ENCODE data around the gene MTARC2.
A peak's percentile ranks its signal among the peaks of the same experiment; 100 is the strongest.

The MTARC2 gene

DNA sequence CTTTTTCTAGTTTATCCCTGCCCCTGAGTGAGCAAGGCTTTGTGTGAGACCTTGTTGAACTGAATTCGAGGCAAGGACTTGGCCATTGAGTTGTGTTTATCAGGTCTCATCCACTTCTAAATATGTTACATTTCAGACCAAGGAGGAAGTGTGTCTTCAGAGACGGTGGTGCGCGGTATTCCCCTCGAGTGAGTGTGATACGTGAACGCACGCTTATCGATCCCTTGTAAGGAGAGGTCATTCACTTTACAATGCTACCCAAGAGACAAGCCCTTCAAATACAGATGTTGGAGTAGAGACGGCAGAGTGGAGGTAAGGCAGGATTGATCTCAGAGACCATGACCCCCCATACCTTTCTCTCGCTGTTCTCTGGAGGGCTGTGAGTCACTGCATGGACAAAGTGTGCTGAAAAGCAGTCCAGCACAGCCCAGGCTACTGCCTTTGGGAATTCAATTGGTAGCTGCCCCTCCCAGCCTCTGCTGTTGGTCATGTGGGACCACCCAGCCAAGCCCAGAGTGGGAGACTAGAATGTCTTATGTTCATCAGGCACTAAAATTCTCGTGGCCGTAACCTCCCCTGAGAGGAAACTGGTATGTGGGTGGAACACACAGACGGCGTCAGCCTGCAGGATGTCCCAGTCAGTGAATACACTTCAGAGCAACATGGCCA is 22.3 kb downstream of the MTARC2 start:
- DNase-seq: no peak

GRCh38 chr1:220772846-220773245 is 24.7 kb downstream of the MTARC2 start:
- no peak for DNase-seq

GRCh38 chr1:220775240-220775853 is 27.2 kb downstream of the MTARC2 start:
- peak; percentile 47 for DNase-seq

- no peak for DNase-seq
These were observed 28.1 kb downstream of the MTARC2 start for GRCh38 chr1:220776254-220776653.

- peak; percentile 80 for DNase-seq
These were observed 28.7 kb downstream of the MTARC2 start for GRCh38 chr1:220776720-220777326.

DNA sequence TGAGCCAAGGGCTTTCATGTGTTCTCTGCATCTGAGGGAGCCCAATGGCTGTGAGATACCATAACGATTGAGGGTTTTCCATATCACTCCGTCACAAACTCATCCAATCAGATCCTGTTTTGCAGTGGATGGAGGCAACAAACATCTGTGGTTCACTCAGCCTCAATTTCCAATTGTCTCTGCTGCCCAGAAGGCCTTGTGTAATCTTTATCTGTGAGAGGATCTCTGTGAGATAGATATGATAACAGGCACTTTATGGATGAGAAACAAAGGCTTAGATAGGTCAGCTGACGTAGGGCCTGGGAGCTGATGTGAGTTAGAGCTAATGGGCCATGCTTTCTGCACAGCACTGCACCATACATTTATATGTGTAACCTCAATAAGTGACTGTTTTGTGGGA is 35.3 kb downstream of the MTARC2 start:
- no peak for DNase-seq

DNA sequence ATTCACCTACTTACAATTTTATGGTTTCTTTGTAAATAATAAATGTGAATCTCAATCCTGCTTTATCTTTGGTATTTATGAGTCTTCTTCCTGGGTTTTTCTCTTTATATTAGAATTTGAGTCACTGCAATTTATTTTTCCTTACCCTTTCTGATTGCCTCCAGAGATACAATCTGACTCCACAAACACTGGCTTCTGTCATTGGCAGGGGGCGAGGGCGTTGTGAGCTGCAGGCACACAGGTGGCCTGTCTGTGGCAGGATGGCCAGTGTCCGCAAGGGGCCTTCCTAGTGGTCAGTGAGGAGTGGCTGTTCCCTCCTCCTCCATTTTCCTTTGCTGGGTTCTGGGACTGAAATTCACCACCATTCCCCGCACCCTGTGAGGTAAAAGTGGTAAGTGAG is 36.6 kb downstream of the MTARC2 start:
- DNase-seq: no peak

GRCh38 chr1:220785166-220786056 is 37.3 kb downstream of the MTARC2 start:
- DNase-seq: peak; percentile 14

- DNase-seq: no peak
These were observed 37.9 kb downstream of the MTARC2 start for GRCh38 chr1:220786057-220786336.

DNA sequence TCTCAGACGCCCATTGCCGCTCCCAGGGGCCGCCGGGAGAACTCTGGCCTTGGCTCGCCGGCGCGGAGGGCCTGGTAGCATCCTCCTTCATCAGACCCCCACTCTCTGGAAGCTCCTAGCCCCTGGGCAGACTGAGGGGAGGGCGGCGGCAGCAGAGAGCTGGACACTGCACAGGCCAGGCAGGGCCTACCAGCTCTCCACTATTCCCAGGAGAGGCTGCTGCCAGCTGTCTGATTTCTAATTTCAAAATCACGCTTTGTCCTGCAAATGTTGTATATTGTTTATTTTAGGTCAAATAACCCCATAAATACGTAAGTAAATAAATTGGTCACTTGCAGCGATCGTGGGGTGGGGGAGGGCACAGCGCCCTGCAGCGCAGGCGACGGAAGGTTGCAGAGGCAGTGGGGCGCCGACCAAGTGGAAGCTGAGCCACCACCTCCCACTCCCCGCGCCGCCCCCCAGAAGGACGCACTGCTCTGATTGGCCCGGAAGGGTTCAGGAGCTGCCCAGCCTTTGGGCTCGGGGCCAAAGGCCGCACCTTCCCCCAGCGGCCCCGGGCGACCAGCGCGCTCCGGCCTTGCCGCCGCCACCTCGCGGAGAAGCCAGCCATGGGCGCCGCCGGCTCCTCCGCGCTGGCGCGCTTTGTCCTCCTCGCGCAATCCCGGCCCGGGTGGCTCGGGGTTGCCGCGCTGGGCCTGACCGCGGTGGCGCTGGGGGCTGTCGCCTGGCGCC is 38.4 kb downstream of the MTARC2 start, which contains the start of gene MTARC1:
TSS of gene MTARC1 (plus strand) at position 577 of the 732 bp plus-strand sequence. CDS start at position 609, 32 bp downstream.
- DNase-seq: peak; percentile 98

- DNase-seq: peak; percentile 90
These were observed 39.0 kb downstream of the MTARC2 start for GRCh38 chr1:220787069-220787619.

GRCh38 chr1:220788900-220789299 is 40.8 kb downstream of the MTARC2 start:
- no peak for DNase-seq

- no peak for DNase-seq
These were observed 41.5 kb downstream of the MTARC2 start for GRCh38 chr1:220789532-220790147.

- peak; percentile 96 for DNase-seq
These were observed 43.2 kb downstream of the MTARC2 start for GRCh38 chr1:220791285-220791684.

- DNase-seq: no peak
These were observed 43.8 kb downstream of the MTARC2 start for GRCh38 chr1:220791956-220792355.

- DNase-seq: no peak
These were observed 48.4 kb downstream of the MTARC2 start for GRCh38 chr1:220796530-220796929.

- DNase-seq: no peak
These were observed 48.9 kb downstream of the MTARC2 start for GRCh38 chr1:220797044-220797443.

- DNase-seq: no peak
These were observed 49.4 kb downstream of the MTARC2 start for GRCh38 chr1:220797553-220797952.

DNA sequence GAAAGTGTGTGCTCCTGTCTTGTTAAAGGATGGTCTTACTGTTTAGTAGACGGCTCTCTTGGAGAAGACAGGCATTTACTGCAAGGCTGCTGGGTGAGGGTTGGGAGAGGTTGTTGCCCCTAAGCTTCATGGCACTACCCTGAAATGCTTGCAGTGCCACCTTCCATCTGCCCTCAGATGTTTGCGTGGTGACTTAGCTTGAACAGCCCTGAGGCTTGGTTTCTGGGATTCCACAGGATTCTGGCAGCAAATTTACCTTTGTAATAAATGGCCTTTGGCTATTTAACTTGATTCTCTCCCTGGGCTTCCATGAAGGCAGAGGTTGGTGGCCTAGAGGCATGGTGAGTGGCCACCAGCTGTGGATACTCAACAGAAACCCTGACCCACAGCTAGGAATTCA is 50.2 kb downstream of the MTARC2 start:
- no peak for DNase-seq

GRCh38 chr1:220800262-220800661 is 52.1 kb downstream of the MTARC2 start:
- no peak for DNase-seq

DNA sequence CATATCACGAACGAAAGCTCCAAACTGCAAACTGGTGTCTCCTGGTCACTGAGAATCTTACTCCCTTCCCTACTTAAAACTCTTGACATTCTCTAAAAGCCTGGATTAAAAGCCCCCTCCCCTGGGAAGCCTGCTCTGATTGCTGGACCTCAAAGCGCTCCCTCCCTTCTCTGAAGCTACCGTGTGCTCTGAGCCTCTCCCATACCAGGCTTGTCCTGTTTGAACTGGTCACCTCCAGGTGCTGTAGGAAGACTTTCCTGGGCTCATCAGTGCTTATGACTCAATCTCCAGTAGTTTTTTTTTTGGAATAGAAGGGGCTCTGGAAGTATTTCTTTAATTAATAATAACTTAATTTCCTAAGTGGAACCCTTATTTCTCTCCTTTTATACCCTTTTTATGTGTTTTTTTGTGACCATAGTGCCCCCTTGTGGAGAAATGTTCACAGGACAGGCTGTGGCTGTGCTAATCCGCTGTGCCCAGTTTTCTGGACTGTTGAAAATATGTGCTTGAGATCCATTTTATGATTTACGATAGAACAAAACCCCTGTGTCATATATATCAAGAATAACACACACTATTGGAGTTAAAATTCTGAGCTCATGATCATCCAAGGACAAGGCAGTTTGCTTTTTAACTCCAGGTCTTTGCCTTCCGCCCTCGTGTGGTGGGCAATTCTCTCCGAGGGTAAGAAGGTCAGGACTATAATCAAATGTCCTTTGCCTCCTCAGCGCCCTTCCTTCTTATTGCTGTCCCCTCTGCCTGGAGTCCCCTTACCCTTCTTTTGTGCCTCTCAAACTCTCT is 55.5 kb downstream of the MTARC2 start:
- DNase-seq: peak; percentile 52

Measured in NCI-H69 (cell line).